Kidney epithelial cell (primary cell): ENCODE data around the gene KCNMB1. TPM values are rescaled to one million over a fixed set of nuclear protein-coding genes. Genes with fewer than 3 reads are reported as not detected.

Source experiments
- DNase-seq: peaks from one replicate; pipeline ENCODE4 v3.0.0-alpha.2; 2010; ENCODE audit warnings: low read depth
- H3K27me3 ChIP-seq: 2 replicates; pipeline ENCODE4 v1.6.0; 2011; ENCODE audit warnings: low read length; ENCODE audit not compliant: control insufficient read depth, insufficient read depth
- H3K36me3 ChIP-seq: 2 replicates; pipeline ENCODE4 v1.5.1; 2011; ENCODE audit warnings: low read length; ENCODE audit not compliant: control insufficient read depth, insufficient read depth
- H3K4me3 ChIP-seq: 2 replicates; pipeline ENCODE4 v1.5.1; 2011; ENCODE audit warnings: low read depth, mild to moderate bottlenecking, control low read depth, low read length
- CTCF ChIP-seq: IDR thresholded peaks from 2 replicates; pipeline ENCODE4 v1.5.1; 2011; ENCODE audit warnings: mild to moderate bottlenecking, moderate library complexity, low read length, control low read depth, inconsistent platforms; ENCODE audit not compliant: insufficient read depth, poor library complexity, severe bottlenecking
- total RNA-seq: library from RNA; depleted of rRNA; stranded (reverse); fragments of >200 nt; gene quantifications from 2 replicates; pipeline ENCODE4 v1.2.3, GENCODE V29; 2015

The KCNMB1 gene
- total RNA-seq, 1 donor from 2014 or later = 0.04 TPM

- DNase-seq = no peak
- no peak for TF ChIP-seq CTCF
- no peaks in the 10 kb centered on the region for H3K36me3 ChIP-seq
- H3K4me3 ChIP-seq = no peak overlapping the region
- H3K27me3 ChIP-seq = no peaks in the 10 kb centered on the region
Measured at GRCh38 chr5:170330568-170331054, 58.6 kb downstream of the KCNMB1 start.

- no peak for DNase-seq
- Histone ChIP-seq H3K27me3 (no peaks in the 10 kb centered on the region), H3K4me3 (no peak overlapping the region), H3K36me3 (no peaks in the 10 kb centered on the region)
- no peak for TF ChIP-seq CTCF
Measured at GRCh38 chr5:170329524-170329923, 59.6 kb downstream of the KCNMB1 start.

GRCh38 chr5:170327829-170328228 lies 61.3 kb downstream of the KCNMB1 start:
- no peak overlapping the region for H3K4me3 ChIP-seq
- no peak for DNase-seq
- H3K27me3 ChIP-seq = no peaks in the 10 kb centered on the region
- no peak for TF ChIP-seq CTCF
- H3K36me3 ChIP-seq = no peaks in the 10 kb centered on the region

- DNase-seq = no peak
- TF ChIP-seq CTCF = no peak
Measured at GRCh38 chr5:170327168-170327567, 62.0 kb downstream of the KCNMB1 start.

More at GRCh38 chr5:170327168-170327567, 62.0 kb downstream of the KCNMB1 start:
- H3K4me3 ChIP-seq = no peak overlapping the region
- H3K36me3 ChIP-seq = no peaks in the 10 kb centered on the region
- no peaks in the 10 kb centered on the region for H3K27me3 ChIP-seq

Other genes with a start within 250 kb of the KCNMB1 start
- not detected in 2 replicates for gene C5orf58, start 156.4 kb downstream of the KCNMB1 start, total RNA-seq
- gene LCP2, start 91.6 kb downstream of the KCNMB1 start, total RNA-seq = 0.07 and 0.13 TPM in 2 replicates
- gene KCNIP1, start 114.7 kb upstream of the KCNMB1 start, total RNA-seq = 0.21 and 3.4 TPM in 2 replicates